Measurements from ENCODE around the gene QDPR. TPM values are rescaled to one million over a fixed set of nuclear protein-coding genes. Genes with fewer than 3 reads are reported as not detected.

Gene QDPR
- total and polyA plus RNA-seq, 2 donors (not counting 1 experiment from before 2014, with no cell fraction given): 2.7 to 8.1 TPM

- ATAC-seq (ENCODE audit: low read depth): no peak
- Histone ChIP-seq H2AFZ (ENCODE audit: insufficient read depth, low read depth, low read length, poor library complexity, severe bottlenecking) (no peak overlapping the region), H3K9ac (ENCODE audit: low read length) (no peak overlapping the region), H3K4me2 (replicated peaks; ENCODE audit: low read depth, low read length, poor library complexity, severe bottlenecking) (no peak overlapping the region), H3K4me1 (ENCODE audit: control insufficient read depth in 2 of 2, insufficient read depth in 2 of 2, low read length in 2 of 2) (no peaks in the 10 kb centered on the region), H4K20me1 (ENCODE audit: control insufficient read depth, insufficient read depth, low read length, poor library complexity, severe bottlenecking) (no peaks in the 10 kb centered on the region), H3K9me3 (ENCODE audit: control extremely low read depth in 1 of 3, control insufficient read depth in 2 of 3, insufficient read depth in 1 of 3, low read length in 2 of 3) (no peaks in the 10 kb centered on the region), H3K4me3 (ENCODE audit: control extremely low read depth in 1 of 5, extremely low read depth in 1 of 5, insufficient read depth in 1 of 5, low read depth in 2 of 5, low read length in 4 of 5) (no peak overlapping the region), H3K79me2 (ENCODE audit: control insufficient read depth, insufficient read depth, low read length) (no peaks in the 10 kb centered on the region), H3K27me3 (replicated peaks in 1 of 4; ENCODE audit: control extremely low read depth in 1 of 4, control insufficient read depth in 3 of 4, insufficient read depth in 4 of 4, low read length in 3 of 4) (peaks cover 0 to 2% (median 0%) of the 10 kb centered on the region in 4 experiments), H3K27ac (ENCODE audit: low read length in 2 of 2) (no peak overlapping the region), H3K36me3 (replicated peaks in 1 of 2; ENCODE audit: control extremely low read depth in 1 of 2, control insufficient read depth in 1 of 2, extremely low read depth in 1 of 2, insufficient read depth in 2 of 2, low read length in 1 of 2) (no peaks in the 10 kb centered on the region)
- H3K27ac Mint-ChIP-seq: no peak overlapping the region
- H3K27me3 Mint-ChIP-seq: peaks cover 22% of the 10 kb centered on the region
- no CpG with 5 or more reads among the region's 3 CpGs for WGBS (ENCODE audit: insufficient coverage)
- intact Hi-C loops (cut with micrococcal nuclease): loop anchor here (5.0 kb wide), 1 partner anchor 822 kb away; no protein-coding TSS in a partner anchor
- no peak overlapping the region for H3K4me3 Mint-ChIP-seq
- H3K4me1 Mint-ChIP-seq: no peaks in the 10 kb centered on the region
- ChIA-PET POLR2A (no interaction called here), CTCF (interaction anchor here (7.6 kb wide), 1 partner anchor 90 kb away, joined by 132 read pairs; no protein-coding TSS in a partner anchor)
- no peak for TF ChIP-seq CTCF (IDR thresholded peaks at IDR 0.05)
- no peak for TF ChIP-seq EZH2 (IDR thresholded peaks at IDR 0.05; ENCODE audit: borderline replicate concordance, insufficient read depth, low read depth, low read length, poor library complexity, severe bottlenecking)
- no peak for DNase-seq
- no peaks in the 10 kb centered on the region for H3K9me3 Mint-ChIP-seq (ENCODE audit: insufficient read depth)
These were observed 32.9 kb upstream of the QDPR start for GRCh38 chr4:17544831-17545234.

- POLR2A ChIA-PET: no interaction called here
- no peak overlapping the region for H3K9ac ChIP-seq (ENCODE audit: low read length)
- no peak overlapping the region for H3K4me3 Mint-ChIP-seq
These were observed 32.3 kb upstream of the QDPR start for GRCh38 chr4:17544205-17544604.

More at GRCh38 chr4:17544205-17544604, 32.3 kb upstream of the QDPR start:
- H3K4me2 ChIP-seq (replicated peaks; ENCODE audit: low read depth, low read length, poor library complexity, severe bottlenecking): no peak overlapping the region
- CTCF ChIA-PET: interaction anchor here (7.6 kb wide), 1 partner anchor 91 kb away, joined by 132 read pairs; no protein-coding TSS in a partner anchor
- H3K9me3 Mint-ChIP-seq (ENCODE audit: insufficient read depth): no peaks in the 10 kb centered on the region
- H3K27ac Mint-ChIP-seq: no peak overlapping the region
- H3K4me1 Mint-ChIP-seq: no peaks in the 10 kb centered on the region
- H3K79me2 ChIP-seq (ENCODE audit: control insufficient read depth, insufficient read depth, low read length): no peaks in the 10 kb centered on the region
- H3K9me3 ChIP-seq (ENCODE audit: control extremely low read depth in 1 of 3, control insufficient read depth in 2 of 3, insufficient read depth in 1 of 3, low read length in 2 of 3): no peaks in the 10 kb centered on the region
- no peaks in the 10 kb centered on the region for H3K4me1 ChIP-seq (ENCODE audit: control insufficient read depth in 2 of 2, insufficient read depth in 2 of 2, low read length in 2 of 2)
- peaks cover 0 to 2% (median 0%) of the 10 kb centered on the region in 4 experiments for H3K27me3 ChIP-seq (replicated peaks in 1 of 4; ENCODE audit: control extremely low read depth in 1 of 4, control insufficient read depth in 3 of 4, insufficient read depth in 4 of 4, low read length in 3 of 4)
- ATAC-seq (ENCODE audit: low read depth) (no peak), DNase-seq (no peak)
- TF ChIP-seq CTCF (IDR thresholded peaks at IDR 0.05): no peak
- TF ChIP-seq EZH2 (IDR thresholded peaks at IDR 0.05; ENCODE audit: borderline replicate concordance, insufficient read depth, low read depth, low read length, poor library complexity, severe bottlenecking): no peak
- no peaks in the 10 kb centered on the region for H3K36me3 ChIP-seq (replicated peaks in 1 of 2; ENCODE audit: control extremely low read depth in 1 of 2, control insufficient read depth in 1 of 2, extremely low read depth in 1 of 2, insufficient read depth in 2 of 2, low read length in 1 of 2)
- H4K20me1 ChIP-seq (ENCODE audit: control insufficient read depth, insufficient read depth, low read length, poor library complexity, severe bottlenecking): no peaks in the 10 kb centered on the region
- WGBS (ENCODE audit: insufficient coverage): 89% methylated on average over 3 of the region's 6 CpGs
- no peak overlapping the region for H2AFZ ChIP-seq (ENCODE audit: insufficient read depth, low read depth, low read length, poor library complexity, severe bottlenecking)
- H3K4me3 ChIP-seq (ENCODE audit: control extremely low read depth in 1 of 5, extremely low read depth in 1 of 5, insufficient read depth in 1 of 5, low read depth in 2 of 5, low read length in 4 of 5): no peak overlapping the region
- intact Hi-C loops (cut with micrococcal nuclease): no loop called here
- no peak overlapping the region for H3K27ac ChIP-seq (ENCODE audit: low read length in 2 of 2)
- peaks cover 22% of the 10 kb centered on the region for H3K27me3 Mint-ChIP-seq

Measured in B cell (primary cell).